ENCODE results near the gene KCMF1.

- TF ChIP-seq EZH2 (IDR thresholded peaks at IDR 0.05) = no peak
- TF ChIP-seq POLR2AphosphoS5 (IDR thresholded peaks at IDR 0.05; ENCODE audit: borderline replicate concordance, low read depth, low read length) = no peak
These were observed 28.0 kb upstream of the KCMF1 start for GRCh38 chr2:84942964-84943421.

All from SK-N-MC (cell line).